GM12875 (cell line): ENCODE measurements around the gene CAMKV.

Experiments
- H3K4me3 ChIP-seq: one replicate; pipeline ENCODE4 v1.5.1; 2011; ENCODE audit warnings: low read depth, low read length, control low read depth
- CTCF ChIP-seq: IDR thresholded peaks from 2 replicates; pipeline ENCODE4 v1.5.1; 2011; ENCODE audit warnings: low read depth, mild to moderate bottlenecking, control low read depth, inconsistent platforms, low read length, moderate library complexity, borderline replicate concordance; ENCODE audit not compliant: insufficient read depth

Gene CAMKV

GRCh38 chr3:49886922-49887265 is 17.2 kb upstream of the CAMKV start:
- H3K4me3 ChIP-seq: no peak overlapping the region
- TF ChIP-seq CTCF: no peak

GRCh38 chr3:49883998-49884397 is 14.3 kb upstream of the CAMKV start:
- TF ChIP-seq CTCF: no peak
- H3K4me3 ChIP-seq: no peak overlapping the region

GRCh38 chr3:49882166-49882565 is 12.5 kb upstream of the CAMKV start:
- H3K4me3 ChIP-seq: no peak overlapping the region
- TF ChIP-seq CTCF: no peak

- TF ChIP-seq CTCF: no peak
These were observed 11.0 kb upstream of the CAMKV start for GRCh38 chr3:49880581-49881315.

GRCh38 chr3:49879721-49880120 is 10.0 kb upstream of the CAMKV start:
- H3K4me3 ChIP-seq: no peak overlapping the region
- TF ChIP-seq CTCF: no peak

More at GRCh38 chr3:49880581-49881315, 11.0 kb upstream of the CAMKV start:
- H3K4me3 ChIP-seq: no peak overlapping the region

GRCh38 chr3:49878686-49879085 is 9.0 kb upstream of the CAMKV start:
- no peak overlapping the region for H3K4me3 ChIP-seq
- no peak for TF ChIP-seq CTCF

GRCh38 chr3:49877716-49878115 is 8.0 kb upstream of the CAMKV start:
- TF ChIP-seq CTCF: no peak

More at GRCh38 chr3:49877716-49878115, 8.0 kb upstream of the CAMKV start:
- no peak overlapping the region for H3K4me3 ChIP-seq
